Right kidney (tissue), 1 donor: ENCODE results near the gene HSPA5.
"Not testable (repeated sequence)": the region's sequence is repeated elsewhere in the genome, so short reads cannot be mapped to it uniquely, and the experiment has no call there.

Experiments
- DNase-seq: peaks from one replicate; pipeline ENCODE4 v3.0.0-alpha.2; 2016

Gene HSPA5

GRCh38 chr9:125194466-125194865 is 46.7 kb downstream of the HSPA5 start:
- not testable (repeated sequence) for DNase-seq

- no peak for DNase-seq
These were observed 50.8 kb downstream of the HSPA5 start for GRCh38 chr9:125190361-125190801.

GRCh38 chr9:125189361-125190289 is 51.5 kb downstream of the HSPA5 start, which contains the start of gene PPP6C:
PPP6C (minus strand) TSS chr9:125189803; CDS start chr9:125189718, 85 bp downstream.
- peak; percentile 91 for DNase-seq

- no peak for DNase-seq
These were observed 52.2 kb downstream of the HSPA5 start for GRCh38 chr9:125189011-125189360.
